ENCODE measurements around the gene MBD3. TPM values are rescaled to one million over a fixed set of nuclear protein-coding genes. Genes with fewer than 3 reads are reported as not detected.
A peak's percentile ranks its signal among the peaks of the same experiment; 100 is the strongest.

The MBD3 gene
- total RNA-seq, 2 donors from 2014 or later = 44.2 to 53.6 TPM

DNA sequence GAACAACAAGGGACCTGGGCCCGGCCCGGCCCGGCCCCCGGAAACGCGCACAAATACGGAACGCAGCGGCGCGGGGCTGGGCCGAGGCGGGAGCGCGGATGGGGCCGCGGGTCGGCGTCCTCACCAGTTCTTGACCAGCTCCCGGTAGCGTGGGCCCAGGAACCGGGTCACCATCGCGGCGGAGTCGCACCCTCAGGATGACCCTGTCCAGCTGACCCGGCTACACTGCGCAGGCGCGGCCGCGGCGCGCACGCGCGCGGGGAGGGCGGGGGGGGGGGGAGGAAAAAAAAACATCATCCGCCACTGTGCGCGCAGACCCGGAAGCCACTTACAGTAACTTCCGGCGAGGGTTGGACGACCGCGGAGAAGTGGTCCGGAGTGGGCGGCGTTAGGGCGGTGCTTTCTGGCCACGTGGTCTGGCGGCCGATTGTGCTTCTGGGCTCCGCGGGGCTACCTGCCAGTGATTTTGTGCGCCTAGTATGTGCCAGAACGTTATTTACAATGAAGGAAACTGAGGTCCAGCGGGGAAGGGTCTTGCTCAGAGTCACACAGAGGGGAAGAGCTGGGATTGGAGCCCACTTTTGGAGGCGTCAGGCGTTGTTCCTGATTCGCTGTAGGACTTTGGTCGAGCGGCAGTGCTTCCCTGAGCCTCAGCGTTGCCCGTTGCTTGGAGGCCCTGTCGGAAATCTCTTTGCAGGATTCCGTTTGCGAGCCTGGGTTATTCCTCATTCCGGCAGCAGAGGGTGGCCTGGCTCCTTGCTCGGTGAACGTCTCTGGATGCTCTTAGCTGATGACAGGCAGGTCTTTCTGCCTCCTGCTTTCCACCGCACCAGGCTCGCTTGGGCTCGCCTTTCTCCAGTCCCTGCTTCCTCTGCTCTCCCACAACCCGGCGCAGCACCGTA, 12.8 kb upstream of the MBD3 start, which contains the start of gene UQCR11:
TSS of gene UQCR11 (minus strand) at position 227 of the 902 bp plus-strand sequence. CDS start at position 174, 53 bp downstream.
- intact Hi-C loops (cut with DNase I) = no loop called here
- DNase-seq (ENCODE audit: low spot score) = peak; percentile 98

- no peak for DNase-seq (ENCODE audit: low spot score)
- intact Hi-C loops (cut with DNase I) = no loop called here
Measured at GRCh38 chr19:1602091-1602707, 9.5 kb upstream of the MBD3 start.

- intact Hi-C loops (cut with DNase I) = no loop called here
- DNase-seq (ENCODE audit: low spot score) = no peak
Measured at GRCh38 chr19:1601613-1602064, 9.0 kb upstream of the MBD3 start.

DNA sequence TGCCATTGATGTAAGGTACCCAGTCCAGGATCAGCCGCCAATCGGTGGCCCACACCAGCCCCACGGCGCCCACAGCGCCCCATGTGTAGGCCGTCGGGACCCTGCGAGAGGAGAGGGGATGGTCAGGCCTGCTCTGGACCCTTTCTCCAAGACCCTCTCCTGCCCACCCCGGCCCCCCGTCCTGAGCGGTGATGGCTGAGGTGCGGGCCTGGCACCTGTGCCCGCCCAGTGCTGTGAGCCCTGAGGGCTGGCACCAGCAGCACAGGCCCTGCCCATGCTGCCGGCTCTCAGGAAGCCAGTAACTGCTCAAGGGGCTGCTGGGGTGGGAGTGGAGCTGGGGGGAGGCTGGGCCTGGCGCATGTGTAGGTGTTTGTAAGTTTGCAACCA, 6.8 kb upstream of the MBD3 start:
- DNase-seq (ENCODE audit: low spot score) = no peak
- intact Hi-C loops (cut with DNase I) = no loop called here

DNA sequence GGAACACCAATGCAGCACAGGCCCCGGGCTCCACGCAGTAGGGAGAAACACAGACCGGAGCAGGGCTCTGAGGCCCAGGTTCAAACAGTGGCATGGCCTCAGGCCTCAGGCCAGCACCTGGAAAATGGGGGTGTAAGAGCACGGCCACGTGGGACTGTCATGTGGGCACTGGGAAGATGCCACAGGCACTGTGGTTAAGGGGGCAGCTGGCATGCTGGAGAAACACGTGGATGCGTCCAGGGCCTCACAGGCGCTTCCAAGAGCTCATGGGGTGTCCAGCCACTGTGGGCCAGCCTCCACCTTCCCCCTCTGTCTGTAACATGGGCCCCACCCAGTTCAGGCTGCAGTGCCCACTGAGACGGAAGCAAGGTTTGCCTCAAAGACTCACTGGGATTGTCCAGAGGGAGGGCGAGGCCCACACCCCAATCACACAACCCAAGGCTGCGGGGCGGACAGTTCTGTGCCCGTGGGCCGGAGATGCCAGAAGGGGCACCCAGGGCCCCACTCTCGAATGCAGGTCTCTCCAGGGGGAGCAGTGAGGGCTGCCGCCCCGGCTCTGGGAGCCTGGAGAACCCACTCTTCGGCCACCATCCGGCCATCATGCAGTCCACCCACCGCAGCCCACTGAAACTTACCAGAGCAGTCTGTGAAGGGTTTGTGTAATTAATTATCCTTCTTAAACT, 6.3 kb upstream of the MBD3 start:
- DNase-seq (ENCODE audit: low spot score) = no peak
- intact Hi-C loops (cut with DNase I) = no loop called here

- DNase-seq (ENCODE audit: low spot score) = no peak
- intact Hi-C loops (cut with DNase I) = no loop called here
Measured at GRCh38 chr19:1593501-1593772, 772 bp upstream of the MBD3 start.

- intact Hi-C loops (cut with DNase I) = no loop called here
- peak; percentile 96 for DNase-seq (ENCODE audit: low spot score)
Measured at GRCh38 chr19:1592024-1592754, 476 bp downstream of the MBD3 start.

- intact Hi-C loops (cut with DNase I) = no loop called here
Measured at GRCh38 chr19:1591421-1592023, 1.1 kb downstream of the MBD3 start.

GRCh38 chr19:1590641-1591397, 1.8 kb downstream of the MBD3 start:
- no peak for DNase-seq (ENCODE audit: low spot score)
- intact Hi-C loops (cut with DNase I) = no loop called here

More at GRCh38 chr19:1591421-1592023, 1.1 kb downstream of the MBD3 start:
- no peak for DNase-seq (ENCODE audit: low spot score)

DNA sequence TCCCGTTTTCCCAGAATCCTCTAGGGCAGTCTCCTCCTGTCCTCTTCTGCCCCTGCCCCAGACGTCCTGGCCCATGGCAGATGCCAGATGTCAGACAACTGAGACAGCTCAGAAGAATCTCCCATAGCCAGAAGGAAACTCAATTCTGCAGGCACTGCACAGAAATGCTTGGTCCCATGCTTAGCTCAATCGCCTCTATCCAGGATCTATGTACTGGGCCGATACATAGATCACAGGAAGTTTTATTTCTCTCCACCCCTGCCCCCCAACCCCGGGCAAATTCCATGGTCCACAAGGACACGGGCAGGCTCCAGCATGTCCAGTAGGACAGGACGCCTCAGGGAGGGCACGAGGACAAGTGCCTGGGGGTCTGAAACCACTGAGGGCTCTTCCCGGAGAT, 4.8 kb downstream of the MBD3 start:
- no peak for DNase-seq (ENCODE audit: low spot score)
- intact Hi-C loops (cut with DNase I) = no loop called here

GRCh38 chr19:1585243-1585580, 7.5 kb downstream of the MBD3 start:
- intact Hi-C loops (cut with DNase I) = no loop called here
- DNase-seq (ENCODE audit: low spot score) = no peak

- no peak for DNase-seq (ENCODE audit: low spot score)
- intact Hi-C loops (cut with DNase I) = no loop called here
Measured at GRCh38 chr19:1584500-1585242, 8.0 kb downstream of the MBD3 start.

DNA sequence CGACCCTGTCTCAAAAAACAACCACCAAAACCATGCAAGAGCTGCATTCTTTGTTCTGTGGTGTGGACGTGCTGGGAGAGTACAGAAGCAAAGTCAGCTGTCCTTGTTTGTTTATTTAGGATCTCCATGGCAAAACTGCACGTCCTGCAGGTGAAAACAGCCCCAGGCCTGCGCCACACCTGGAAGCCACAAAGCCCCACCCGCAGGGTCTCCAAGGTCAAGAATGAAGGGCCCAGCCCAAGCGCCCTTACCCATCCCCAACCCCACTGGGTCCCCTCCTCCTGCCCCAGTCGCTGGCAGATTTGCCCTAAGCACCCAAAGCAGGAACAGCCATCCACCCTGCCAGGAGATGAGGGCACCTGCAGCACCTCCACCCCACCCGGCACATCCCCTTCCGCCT, 10.5 kb downstream of the MBD3 start:
- intact Hi-C loops (cut with DNase I) = no loop called here

DNA sequence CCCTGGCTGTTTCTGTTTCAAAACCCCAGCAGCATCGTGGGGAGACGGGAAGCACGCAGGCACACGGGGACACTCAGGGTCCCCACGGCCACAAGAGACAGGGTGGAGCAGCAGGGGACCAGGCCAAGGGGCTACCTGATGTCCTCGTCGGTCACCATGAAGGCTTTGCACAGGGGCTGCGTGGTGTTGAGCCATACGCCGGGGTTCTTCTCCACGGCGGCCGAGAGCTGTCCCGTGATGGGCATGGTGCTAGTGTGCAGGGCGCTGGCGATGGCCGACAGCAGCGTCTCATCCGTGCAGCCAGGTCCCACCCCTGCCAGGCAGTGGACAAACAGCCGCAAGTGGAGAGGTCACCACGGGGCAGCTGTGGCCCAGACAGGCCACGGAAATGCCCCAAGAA, 11.7 kb downstream of the MBD3 start:
- DNase-seq (ENCODE audit: low spot score) = no peak
- intact Hi-C loops (cut with DNase I) = no loop called here

More for the DNA sequence above, 10.5 kb downstream of the MBD3 start:
- no peak for DNase-seq (ENCODE audit: low spot score)

DNA sequence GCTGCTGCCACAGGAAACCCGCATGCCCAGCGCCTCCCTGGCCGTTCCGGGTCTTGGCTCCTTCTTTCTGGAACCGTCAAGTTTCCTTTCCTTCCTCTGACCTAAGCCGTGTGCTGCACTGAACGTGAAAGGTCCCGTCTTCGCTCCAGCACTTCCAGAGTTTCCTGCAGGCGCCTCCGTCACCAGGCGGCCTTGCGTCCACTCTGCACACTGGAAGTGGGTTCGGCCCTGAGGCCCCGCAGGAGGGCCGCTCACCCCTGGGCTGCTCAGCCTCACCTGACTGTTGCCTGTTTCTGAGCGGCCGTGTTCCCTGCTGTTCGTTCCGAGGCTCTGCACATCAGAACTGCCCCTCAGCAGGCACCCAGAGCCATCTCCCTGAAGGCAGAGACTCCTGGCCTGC, 12.3 kb downstream of the MBD3 start:
- no peak for DNase-seq (ENCODE audit: low spot score)
- intact Hi-C loops (cut with DNase I) = no loop called here

GRCh38 chr19:1579222-1579621, 13.4 kb downstream of the MBD3 start:
- intact Hi-C loops (cut with DNase I) = no loop called here
- no peak for DNase-seq (ENCODE audit: low spot score)

- DNase-seq (ENCODE audit: low spot score) = no peak
- intact Hi-C loops (cut with DNase I) = no loop called here
Measured at GRCh38 chr19:1577929-1578618, 14.6 kb downstream of the MBD3 start.

Measured in posterior vena cava (tissue), 2 donors.